GM19023 (cell line): ENCODE measurements around the gene MYD88.
"Not testable (repeated sequence)": the region's sequence is repeated elsewhere in the genome, so short reads cannot be mapped to it uniquely, and the experiment has no call there.

Experiments
- ATAC-seq: cut with Tn5 transposase; IDR thresholded peaks from one replicate; pipeline ENCODE4 v1.9.1; 2021; ENCODE audit warnings: mild to moderate bottlenecking, moderate library complexity; ENCODE audit not compliant: unreplicated experiment

MYD88 gene

DNA sequence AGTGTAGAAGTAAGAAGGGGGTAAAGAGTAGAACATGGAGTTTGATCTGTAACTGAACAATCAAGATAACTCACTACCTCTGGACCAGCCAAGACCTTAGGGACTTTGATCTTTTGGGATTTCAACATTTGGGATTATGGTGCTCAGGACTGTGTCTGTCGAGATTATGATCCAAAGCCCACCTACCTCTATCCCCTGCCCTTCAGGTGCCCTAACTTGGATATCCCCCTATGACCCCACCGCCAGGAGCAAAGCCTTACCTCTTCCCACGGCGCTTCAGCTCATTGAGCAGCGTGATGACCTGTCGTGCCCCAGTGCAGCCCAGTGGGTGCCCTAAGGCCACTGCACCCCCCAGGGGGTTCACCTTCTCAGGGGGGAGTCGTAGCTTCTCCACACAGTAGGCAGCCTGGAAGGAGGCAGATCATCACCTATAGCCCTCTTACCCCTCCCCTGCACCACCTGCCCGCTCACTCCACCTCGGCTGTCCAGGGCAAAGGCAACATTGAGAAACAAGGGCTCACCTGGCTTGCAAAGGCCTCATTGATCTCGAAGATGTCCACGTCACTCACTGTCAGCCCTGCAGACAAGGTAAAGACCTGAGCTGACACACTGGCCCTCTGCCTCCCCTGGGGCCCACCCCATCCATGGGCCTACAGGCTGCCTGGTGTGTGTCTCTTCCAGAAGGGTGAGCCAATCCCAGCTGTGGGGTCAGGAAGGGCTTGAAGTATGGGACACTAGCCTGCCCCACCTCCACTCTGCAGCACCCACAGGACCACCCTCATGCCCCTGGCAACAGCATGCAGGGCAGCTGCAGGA, 12.9 kb upstream of the MYD88 start:
- ATAC-seq: no peak

GRCh38 chr3:38126121-38126892, 12.2 kb upstream of the MYD88 start:
- ATAC-seq: no peak

GRCh38 chr3:38127611-38128302, 10.7 kb upstream of the MYD88 start:
- no peak for ATAC-seq

- ATAC-seq: no peak
Measured at GRCh38 chr3:38128303-38128655, 10.2 kb upstream of the MYD88 start.

GRCh38 chr3:38129058-38129457, 9.4 kb upstream of the MYD88 start:
- ATAC-seq: no peak

GRCh38 chr3:38130631-38131065, 7.8 kb upstream of the MYD88 start:
- ATAC-seq: no peak

GRCh38 chr3:38131621-38132369, 6.7 kb upstream of the MYD88 start:
- no peak for ATAC-seq

GRCh38 chr3:38133209-38133556, 5.3 kb upstream of the MYD88 start:
- ATAC-seq: no peak

DNA sequence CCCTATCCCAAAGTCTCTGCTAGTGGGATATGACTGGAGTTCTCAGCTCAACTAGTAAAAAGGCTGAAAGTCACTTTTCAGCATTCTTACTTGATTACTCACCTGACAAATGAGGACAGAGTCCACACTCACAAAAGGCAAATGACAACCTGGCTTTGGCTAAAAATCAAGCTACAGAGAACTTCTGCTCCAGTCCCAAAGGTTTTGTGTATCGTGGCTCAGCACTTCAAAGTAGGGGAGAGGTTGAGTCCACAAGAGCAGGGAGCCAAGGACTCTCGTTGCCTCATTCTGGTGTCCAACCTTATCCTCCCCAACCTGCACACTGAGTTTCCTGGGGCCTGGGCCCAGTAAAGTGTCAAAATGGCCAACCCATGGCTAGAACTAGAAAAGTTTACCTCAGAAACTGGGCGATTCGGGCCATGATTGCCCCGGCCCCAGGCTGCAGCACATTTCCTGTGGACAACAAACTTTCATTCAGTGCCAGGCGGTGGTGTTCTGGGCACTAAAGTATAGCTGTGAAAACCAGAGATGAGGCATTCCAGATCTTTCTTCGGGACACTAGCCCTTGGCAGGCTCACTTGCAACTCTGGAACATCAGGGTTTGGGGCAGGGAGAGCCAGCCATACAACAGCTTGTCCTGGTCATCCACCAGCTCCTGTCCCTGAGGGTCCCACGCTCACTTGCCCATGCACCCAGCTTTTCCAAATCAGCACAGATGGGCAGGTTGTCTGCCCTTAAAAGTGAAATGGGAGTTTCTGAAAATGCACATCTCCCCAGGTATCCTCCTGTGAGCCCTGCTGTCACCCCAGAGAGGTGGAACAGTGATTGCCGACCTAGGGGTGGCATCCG, 4.7 kb upstream of the MYD88 start:
- ATAC-seq: no peak

GRCh38 chr3:38134517-38135143, 3.8 kb upstream of the MYD88 start:
- ATAC-seq: not testable (repeated sequence)

DNA sequence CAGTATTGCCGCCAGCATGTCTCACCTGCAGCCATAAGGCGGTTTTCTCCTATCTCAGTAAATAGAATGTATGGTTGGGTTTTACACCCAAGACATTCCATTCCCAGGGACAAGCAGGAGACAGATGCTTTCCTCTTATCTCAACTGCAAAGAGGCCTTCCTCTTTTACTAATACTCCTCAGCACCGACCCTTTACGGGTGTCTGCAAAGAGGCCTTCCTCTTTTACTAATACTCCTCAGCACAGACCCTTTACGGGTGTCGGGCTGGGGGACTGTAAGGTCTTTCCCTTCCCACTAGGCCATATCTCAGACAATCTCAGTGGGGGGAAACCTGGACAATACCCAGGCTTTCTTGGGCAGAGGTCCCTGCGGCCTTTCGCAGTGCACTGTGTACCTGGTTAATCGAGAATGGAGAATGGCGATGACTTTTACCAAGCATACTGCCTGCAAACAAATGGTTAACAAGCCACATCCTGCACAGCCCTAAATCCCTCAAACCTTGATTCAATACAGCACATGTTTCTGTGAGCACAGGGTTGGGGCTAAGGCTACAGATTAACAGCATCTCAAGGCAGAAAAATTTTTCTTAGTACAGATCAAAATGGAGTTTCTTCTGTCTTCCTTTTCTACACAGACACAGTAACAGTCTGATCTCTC, 2.7 kb upstream of the MYD88 start:
- not testable (repeated sequence) for ATAC-seq

- ATAC-seq: no peak
Measured at GRCh38 chr3:38136393-38136776, 2.1 kb upstream of the MYD88 start.

DNA sequence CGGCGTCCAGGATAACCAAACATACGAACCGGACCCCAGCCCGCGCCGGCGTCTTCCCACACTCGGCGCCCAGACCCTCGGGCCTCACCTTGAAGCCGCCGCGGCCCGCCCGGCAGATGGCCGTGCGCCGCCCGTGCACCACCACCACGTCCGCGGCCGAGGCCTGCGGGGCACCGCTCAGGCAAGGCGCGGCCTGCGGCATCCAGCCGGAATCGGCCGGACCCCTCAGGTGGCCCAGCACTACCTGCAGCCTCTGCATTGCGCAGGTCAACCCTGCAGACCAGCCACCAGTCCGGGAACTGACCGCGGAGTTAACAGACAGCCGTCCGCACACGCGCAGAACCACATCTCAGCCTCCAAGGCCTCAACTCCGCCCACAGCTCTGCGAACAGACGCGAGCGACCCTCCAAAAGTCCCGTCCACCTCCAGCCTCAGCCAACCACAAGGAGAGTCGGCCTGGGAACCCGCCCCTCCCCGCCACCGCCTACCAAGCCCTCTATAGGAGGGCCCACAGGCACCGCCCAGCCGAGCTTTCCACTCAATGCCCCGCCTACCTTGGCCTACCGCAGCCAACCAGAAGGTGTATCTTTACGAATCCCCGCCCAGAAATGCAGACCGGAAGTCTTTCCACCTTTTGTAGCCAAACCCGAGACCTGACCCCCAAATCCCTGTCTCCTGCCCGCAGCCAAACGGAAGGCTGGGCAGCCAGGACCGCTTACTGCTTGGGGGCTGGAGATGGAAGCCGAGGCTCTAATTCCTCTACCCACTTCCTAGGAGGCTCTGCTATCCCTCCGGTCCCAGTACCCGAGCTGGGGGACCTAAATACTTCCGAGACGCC, 1.5 kb upstream of the MYD88 start, which contains the start of gene ACAA1:
Gene ACAA1, minus strand, starts transcription at position 351 of the 838 bp plus-strand sequence. Its CDS starts 92 bp downstream, at position 259.
- peak; percentile 87 for ATAC-seq

GRCh38 chr3:38137615-38138348, 679 bp upstream of the MYD88 start:
- peak; percentile 0 for ATAC-seq

DNA sequence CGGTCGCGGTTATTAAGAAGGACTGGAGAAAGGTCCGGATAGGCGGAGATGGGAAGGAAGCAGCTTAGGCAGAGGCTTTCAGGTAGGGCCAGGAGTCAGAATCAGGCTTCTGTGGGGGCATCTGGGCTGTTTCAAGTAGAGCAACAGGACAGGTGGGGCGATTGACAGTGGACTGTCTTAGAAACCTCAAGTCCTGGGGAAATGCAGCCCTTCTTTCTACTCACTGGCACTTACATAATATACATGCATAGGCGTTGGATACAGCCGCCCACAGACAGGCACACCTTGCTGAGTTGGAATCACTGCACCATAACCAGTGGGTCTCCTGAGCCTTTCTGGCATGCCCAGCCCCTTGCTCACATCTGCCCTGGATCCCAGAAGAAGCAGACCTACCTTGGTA, 730 bp downstream of the MYD88 start:
- no peak for ATAC-seq

GRCh38 chr3:38139652-38140051, 1.2 kb downstream of the MYD88 start:
- ATAC-seq: no peak
